ENCODE results near the gene TYW1B.
"Not testable (repeated sequence)": the region's sequence is repeated elsewhere in the genome, so short reads cannot be mapped to it uniquely, and the experiment has no call there.

The TYW1B gene

GRCh38 chr7:72827839-72828591 is at the start of gene TYW1B:
Gene TYW1B, minus strand, starts transcription at chr7:72828200. Its CDS starts 125 bp downstream, at chr7:72828075.
- not testable (repeated sequence) for H3K9me3 ChIP-seq (replicated peaks in 1 of 11); H3K27me3 ChIP-seq
- H3K9ac ChIP-seq: peak within 1 kb of the TSS; percentile 79 to 89 (median 86)
- H3K4me1 ChIP-seq: peaks cover 16 to 26% (median 21%) of the 10 kb centered on the region in 10 experiments
- peaks cover 0 to 40% (median 21%) of the 10 kb centered on the region in 11 experiments; a peak in 19 of 22 replicates for H4K20me1 ChIP-seq
- H3K27ac ChIP-seq: peak within 1 kb of the TSS; percentile 42 to 89 (median 79); a peak in 21 of 22 replicates
- peaks cover 15 to 22% (median 21%) of the 10 kb centered on the region in 11 experiments for H3K36me3 ChIP-seq
- H3K4me3 ChIP-seq: peak within 1 kb of the TSS; percentile 78 to 91 (median 82)
- peak within 1 kb of the TSS; percentile 79 to 89 (median 82) for H3K4me2 ChIP-seq

DNA sequence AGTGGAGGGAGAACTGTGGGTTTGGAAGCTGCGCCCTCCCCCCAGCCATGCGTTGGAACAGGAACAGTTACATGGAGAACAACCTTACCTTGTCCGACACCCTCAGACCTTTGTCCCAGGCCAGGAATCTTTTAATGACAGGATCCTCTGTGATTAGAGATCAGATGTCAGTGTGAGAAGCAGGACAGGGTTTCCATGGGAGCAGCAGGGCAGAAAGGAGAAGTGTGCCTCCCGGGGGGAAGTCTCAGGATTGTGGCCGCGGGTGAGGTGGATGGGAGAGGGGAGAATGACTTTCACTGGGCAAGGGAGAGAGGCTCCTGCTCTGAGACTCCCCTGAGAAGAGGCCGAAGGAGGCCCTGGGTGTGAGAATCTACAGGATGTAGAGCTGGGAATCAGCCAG is 39.6 kb upstream of the TYW1B start:
- H3K9me3 ChIP-seq (replicated peaks in 1 of 11); H3K36me3 ChIP-seq; H3K27me3 ChIP-seq; H4K20me1 ChIP-seq; H3K4me2 ChIP-seq; H3K4me3 ChIP-seq; H3K27ac ChIP-seq; H3K9ac ChIP-seq: not testable (repeated sequence)
- H3K4me1 ChIP-seq: peaks cover 0 to 11% (median 0%) of the 10 kb centered on the region in 10 experiments; a peak in 2 of 20 replicates

DNA sequence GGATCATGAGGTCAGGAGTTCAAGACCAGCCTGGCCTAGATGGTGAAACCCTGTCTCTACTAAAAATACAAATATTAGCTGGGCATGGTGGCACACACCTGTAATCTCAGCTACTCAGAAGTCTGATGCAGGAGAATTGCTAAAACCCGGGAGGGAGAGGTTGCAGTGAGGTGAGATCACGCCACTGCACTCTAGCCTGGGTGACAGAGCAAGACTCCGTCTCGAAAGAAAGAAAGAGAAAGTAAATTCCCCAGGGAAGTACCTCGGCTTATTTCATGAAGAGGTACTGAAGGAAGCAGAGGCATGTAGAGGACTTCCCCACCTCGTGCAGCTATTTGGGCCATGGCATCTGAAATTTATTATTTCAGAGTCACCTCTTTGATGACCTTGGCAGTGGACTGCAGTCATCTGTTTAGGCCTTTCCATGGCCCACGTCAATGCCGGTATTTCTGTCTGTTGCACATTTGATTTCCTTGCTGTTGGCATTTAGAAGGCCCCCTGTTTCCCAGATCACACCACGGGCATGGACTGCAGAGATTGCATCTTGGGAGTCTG is 30.9 kb upstream of the TYW1B start:
- H3K4me1 ChIP-seq: not testable (repeated sequence)

GRCh38 chr7:72857925-72858324 is 29.9 kb upstream of the TYW1B start:
- H3K27ac ChIP-seq, H3K9ac ChIP-seq: not testable (repeated sequence)

More for the DNA sequence above, 30.9 kb upstream of the TYW1B start:
- H4K20me1 ChIP-seq; H3K9me3 ChIP-seq (replicated peaks in 1 of 11); H3K27ac ChIP-seq; H3K9ac ChIP-seq; H3K36me3 ChIP-seq; H3K4me3 ChIP-seq; H3K27me3 ChIP-seq: not testable (repeated sequence)
- H3K4me2 ChIP-seq: peak overlapping the region in 7 of 11 experiments; percentile 19 to 49 (median 27); a peak in 7 of 22 replicates

DNA sequence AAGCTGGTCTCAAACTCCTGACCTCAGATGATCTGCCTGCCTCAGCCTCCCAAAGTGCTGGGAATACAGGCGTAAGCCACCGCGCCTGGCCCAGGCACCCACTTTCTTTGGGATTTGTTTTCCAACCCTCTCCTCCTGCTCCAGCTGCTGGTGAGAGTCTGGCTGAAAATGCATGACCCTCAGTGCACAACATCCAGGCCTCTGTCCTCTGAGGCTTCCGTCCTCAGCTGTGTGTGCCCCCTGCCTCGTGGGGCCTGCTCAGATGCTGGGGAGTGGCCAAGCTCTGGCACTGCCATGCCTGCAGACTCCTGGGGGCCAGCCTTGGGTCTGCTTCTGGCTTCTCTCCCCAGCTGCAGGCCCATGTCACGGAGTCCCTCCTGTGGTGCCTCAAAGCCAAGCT is 27.3 kb upstream of the TYW1B start:
- not testable (repeated sequence) for H3K27me3 ChIP-seq; H3K4me2 ChIP-seq; H3K9ac ChIP-seq; H4K20me1 ChIP-seq; H3K4me3 ChIP-seq; H3K4me1 ChIP-seq; H3K9me3 ChIP-seq (replicated peaks in 1 of 11); H3K36me3 ChIP-seq; H3K27ac ChIP-seq

More at GRCh38 chr7:72857925-72858324, 29.9 kb upstream of the TYW1B start:
- not testable (repeated sequence) for H3K9me3 ChIP-seq (replicated peaks in 1 of 11); H3K4me1 ChIP-seq; H3K36me3 ChIP-seq; H4K20me1 ChIP-seq; H3K27me3 ChIP-seq; H3K4me3 ChIP-seq
- H3K4me2 ChIP-seq: 0 out of 22 replicates have a peak overlapping the region, but pooled peaks of 1 of the 11 experiments have one; percentile 24

GRCh38 chr7:72852937-72853336 is 24.9 kb upstream of the TYW1B start:
- H3K4me2 ChIP-seq; H3K27me3 ChIP-seq; H3K9ac ChIP-seq; H3K36me3 ChIP-seq; H3K27ac ChIP-seq; H3K9me3 ChIP-seq (replicated peaks in 1 of 11); H3K4me1 ChIP-seq; H3K4me3 ChIP-seq; H4K20me1 ChIP-seq: not testable (repeated sequence)

DNA sequence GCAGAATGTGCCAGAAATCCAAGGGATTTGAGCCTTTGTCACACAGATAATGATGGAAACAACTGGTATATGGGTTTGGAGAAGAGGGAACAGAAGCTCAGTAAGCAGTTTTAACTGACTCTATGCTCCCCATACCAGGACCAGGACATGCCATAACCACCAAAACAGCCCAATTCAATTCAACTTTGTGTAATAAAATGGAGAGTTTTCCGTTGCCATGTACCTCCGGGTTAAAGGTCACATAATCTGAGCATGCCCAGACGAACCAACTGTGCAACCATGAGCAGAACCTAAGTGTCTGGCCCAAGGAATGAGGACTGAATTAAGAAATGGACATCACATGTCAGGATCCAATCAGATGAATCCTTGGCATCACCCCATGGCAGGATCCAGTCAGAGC is 22.7 kb upstream of the TYW1B start:
- not testable (repeated sequence) for H3K9ac ChIP-seq; H3K9me3 ChIP-seq (replicated peaks in 1 of 11); H4K20me1 ChIP-seq; H3K27ac ChIP-seq; H3K36me3 ChIP-seq; H3K4me3 ChIP-seq; H3K4me2 ChIP-seq; H3K4me1 ChIP-seq; H3K27me3 ChIP-seq

DNA sequence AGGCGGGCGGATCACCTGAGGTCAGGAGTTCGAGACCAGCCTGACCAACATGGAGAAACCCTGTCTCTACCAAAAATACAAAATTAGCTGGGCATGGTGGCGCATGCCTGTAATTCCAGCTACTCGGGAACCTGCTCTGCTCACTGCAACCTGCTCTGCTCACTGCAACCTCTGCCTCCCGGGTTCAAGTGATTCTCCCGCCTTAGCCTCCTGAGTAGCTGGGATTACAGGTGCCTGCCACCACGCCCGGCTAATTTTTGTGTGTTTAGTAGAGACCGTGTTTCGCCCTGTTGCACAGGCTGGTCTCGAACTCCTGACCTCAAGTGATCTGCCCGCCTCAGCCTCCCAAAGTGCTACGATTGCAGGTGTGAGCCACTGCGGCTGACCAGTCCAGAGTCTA is 16.1 kb upstream of the TYW1B start:
- H3K27me3 ChIP-seq, H3K4me3 ChIP-seq, H3K4me1 ChIP-seq, H3K27ac ChIP-seq, H4K20me1 ChIP-seq, H3K9ac ChIP-seq, H3K4me2 ChIP-seq: not testable (repeated sequence)
- Histone ChIP-seq H3K36me3 (peaks cover 11 to 25% (median 17%) of the 10 kb centered on the region in 11 experiments), H3K9me3 (replicated peaks in 1 of 11) (peaks cover 37 to 58% (median 46%) of the 10 kb centered on the region in 11 experiments)

- not testable (repeated sequence) for H3K4me1 ChIP-seq, H3K27me3 ChIP-seq, H3K9ac ChIP-seq, H4K20me1 ChIP-seq, H3K27ac ChIP-seq, H3K4me2 ChIP-seq, H3K4me3 ChIP-seq
- peaks cover 43 to 68% (median 53%) of the 10 kb centered on the region in 11 experiments for H3K9me3 ChIP-seq (replicated peaks in 1 of 11)
- peaks cover 16 to 35% (median 25%) of the 10 kb centered on the region in 11 experiments for H3K36me3 ChIP-seq
Observed at GRCh38 chr7:72843166-72843565, 15.2 kb upstream of the TYW1B start.

- Histone ChIP-seq H3K9me3 (replicated peaks in 1 of 11) (peaks cover 42 to 65% (median 49%) of the 10 kb centered on the region in 11 experiments), H3K4me3 (peak overlapping the region in 2 of 10 experiments; percentile 19 to 23; a peak in 1 of 20 replicates), H3K27ac (peak overlapping the region in 1 of 11 experiments; percentile 47; a peak in 3 of 22 replicates), H3K36me3 (peaks cover 36 to 56% (median 46%) of the 10 kb centered on the region in 11 experiments)
- H4K20me1 ChIP-seq, H3K27me3 ChIP-seq, H3K4me2 ChIP-seq, H3K9ac ChIP-seq, H3K4me1 ChIP-seq: not testable (repeated sequence)
Observed at GRCh38 chr7:72840966-72841511, 13.0 kb upstream of the TYW1B start.

- Histone ChIP-seq H3K9me3 (replicated peaks in 1 of 11) (peaks cover 39 to 54% (median 49%) of the 10 kb centered on the region in 11 experiments), H4K20me1 (peaks cover 0 to 11% (median under 1%) of the 10 kb centered on the region in 11 experiments; a peak in 7 of 22 replicates), H3K36me3 (peaks cover 55 to 84% (median 68%) of the 10 kb centered on the region in 11 experiments)
- H3K4me1 ChIP-seq, H3K9ac ChIP-seq, H3K4me3 ChIP-seq, H3K4me2 ChIP-seq, H3K27ac ChIP-seq, H3K27me3 ChIP-seq: not testable (repeated sequence)
Observed at GRCh38 chr7:72838315-72838714, 10.3 kb upstream of the TYW1B start.

DNA sequence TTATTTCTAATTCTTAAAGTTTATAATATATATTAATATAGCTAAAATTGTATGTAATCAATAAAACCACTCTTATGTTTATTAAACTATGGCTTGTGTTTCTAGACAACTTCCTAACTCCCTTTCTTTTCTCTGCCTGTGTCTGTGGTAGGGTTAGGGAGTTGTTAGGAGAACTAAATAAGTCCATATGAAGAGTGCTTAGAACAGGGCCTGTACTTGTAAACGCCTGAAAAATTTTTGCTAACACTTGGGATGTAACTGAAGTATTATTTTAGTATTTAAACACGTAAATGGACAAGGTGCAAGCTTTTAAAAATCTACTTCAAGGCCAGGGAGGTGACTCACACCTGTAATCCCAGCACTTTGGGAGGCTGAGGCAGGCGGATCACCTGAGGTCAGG is 9.3 kb upstream of the TYW1B start:
- not testable (repeated sequence) for H3K27ac ChIP-seq, H3K4me3 ChIP-seq, H3K9ac ChIP-seq, H3K4me1 ChIP-seq, H3K4me2 ChIP-seq, H3K27me3 ChIP-seq
- peaks cover 32 to 44% (median 42%) of the 10 kb centered on the region in 11 experiments for H3K9me3 ChIP-seq (replicated peaks in 1 of 11)
- H4K20me1 ChIP-seq: peaks cover 0 to 21% (median 9%) of the 10 kb centered on the region in 11 experiments; a peak in 9 of 22 replicates
- H3K36me3 ChIP-seq: peaks cover 65 to 94% (median 78%) of the 10 kb centered on the region in 11 experiments

DNA sequence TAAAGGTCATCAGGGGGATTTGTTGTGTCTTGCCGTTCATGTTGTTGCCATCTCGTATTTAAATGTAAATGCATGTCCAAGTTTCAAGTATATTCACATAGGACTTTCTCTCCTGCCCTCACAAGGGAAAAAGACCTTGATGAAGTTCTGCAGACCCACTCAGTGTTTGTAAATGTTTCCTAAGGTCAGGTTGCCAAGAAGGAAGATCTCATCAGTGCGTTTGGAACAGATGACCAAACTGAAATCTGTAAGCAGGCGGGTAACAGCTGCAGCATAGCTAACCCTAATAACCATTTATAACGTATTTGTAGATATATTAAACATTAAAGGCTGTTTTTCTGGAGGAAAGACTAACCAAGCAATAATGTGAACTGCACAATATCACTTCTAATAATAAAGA is 2.6 kb upstream of the TYW1B start:
- H3K9me3 ChIP-seq (replicated peaks in 1 of 11); H3K27me3 ChIP-seq: not testable (repeated sequence)
- H3K4me1 ChIP-seq: peaks cover 16 to 26% (median 21%) of the 10 kb centered on the region in 10 experiments
- H3K27ac ChIP-seq: peak overlapping the region in 8 of 11 experiments; percentile 78 to 89 (median 86); a peak in 12 of 22 replicates
- H3K4me3 ChIP-seq: peak overlapping the region; percentile 78 to 91 (median 82)
- peaks cover 32 to 48% (median 42%) of the 10 kb centered on the region in 11 experiments for H3K36me3 ChIP-seq
- peak overlapping the region; percentile 66 to 91 (median 84) for H3K4me2 ChIP-seq
- H3K9ac ChIP-seq: peak overlapping the region; percentile 84 to 92 (median 88); a peak in 21 of 22 replicates
- H4K20me1 ChIP-seq: peaks cover 0 to 37% (median 25%) of the 10 kb centered on the region in 11 experiments; a peak in 19 of 22 replicates

Measured in BLaER1 treated with 17β-estradiol and CSF1 and Interleukin-3, amounts not matched to agents 10 nM and 100 nM (cell line).